Thoracic aorta endothelial cell (primary cell): ENCODE data around the gene PLRG1. TPM values are rescaled to one million over a fixed set of nuclear protein-coding genes. Genes with fewer than 3 reads are reported as not detected.

Source experiments
- small RNA-seq: library from RNA; depleted of rRNA; stranded (forward); fragments of <200 nt; gene quantifications from one replicate; pipeline ENCODE3, GENCODE V24; 2012
- total RNA-seq: library from RNA; depleted of rRNA; stranded (reverse); fragments of >200 nt; gene quantifications from 2 replicates; pipeline ENCODE4 v1.2.3, GENCODE V29; 2012

PLRG1 gene
- 88.2 and 99.6 TPM in 2 replicates for total RNA-seq

GRCh38 chr4:154549894-154550790, at the start of gene PLRG1:
Gene PLRG1, minus strand, starts transcription at chr4:154550400. Its CDS starts 92 bp downstream, at chr4:154550308.

DNA sequence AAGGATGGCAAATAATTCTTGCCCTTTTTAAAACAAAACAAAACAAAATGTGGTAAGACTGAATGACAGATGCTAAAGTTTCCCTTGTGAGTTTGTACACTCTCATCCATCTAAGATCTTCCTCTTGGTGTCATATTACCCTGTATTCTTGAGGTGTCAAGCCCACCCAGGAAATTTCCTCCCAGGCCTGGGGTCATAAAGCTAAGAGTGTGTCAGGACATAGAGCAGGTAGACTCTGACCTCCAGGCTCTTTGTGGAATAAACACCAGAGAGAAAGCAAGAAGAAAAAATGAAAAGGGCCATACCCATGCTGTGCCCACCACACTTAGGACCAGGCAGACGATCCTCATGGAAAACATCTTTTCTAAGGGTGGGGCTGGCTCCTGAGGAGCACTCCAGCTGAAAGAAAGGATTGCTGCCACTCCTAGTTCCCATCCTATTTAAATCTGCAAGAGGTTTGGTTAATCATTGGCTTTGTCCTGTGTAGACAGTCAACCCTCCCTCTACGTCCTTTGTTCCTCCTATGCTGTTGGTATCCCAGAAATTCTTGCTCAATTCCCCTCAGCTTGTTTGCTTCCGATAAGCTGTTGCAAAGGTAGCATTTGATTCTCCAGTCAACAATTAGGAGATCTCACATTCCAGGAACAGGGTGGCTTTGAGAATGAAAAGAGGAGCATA, 40.3 kb upstream of the PLRG1 start, which contains the start of gene FGA:
FGA (minus strand) TSS at position 414 of the 678 bp plus-strand sequence; CDS start at position 359, 55 bp downstream.

DNA sequence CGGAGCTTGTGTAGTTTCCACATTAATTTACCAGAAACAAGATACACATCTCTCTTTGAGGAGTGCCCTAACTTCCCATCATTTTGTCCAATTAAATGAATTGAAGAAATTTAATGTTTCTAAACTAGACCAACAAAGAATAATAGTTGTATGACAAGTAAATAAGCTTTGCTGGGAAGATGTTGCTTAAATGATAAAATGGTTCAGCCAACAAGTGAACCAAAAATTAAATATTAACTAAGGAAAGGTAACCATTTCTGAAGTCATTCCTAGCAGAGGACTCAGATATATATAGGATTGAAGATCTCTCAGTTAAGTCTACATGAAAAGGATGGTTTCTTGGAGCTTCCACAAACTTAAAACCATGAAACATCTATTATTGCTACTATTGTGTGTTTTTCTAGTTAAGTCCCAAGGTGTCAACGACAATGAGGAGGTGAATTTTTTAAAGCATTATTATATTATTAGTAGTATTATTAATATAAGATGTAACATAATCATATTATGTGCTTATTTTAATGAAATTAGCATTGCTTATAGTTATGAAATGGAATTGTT, 12.6 kb upstream of the PLRG1 start, which contains the start of gene FGB:
FGB (plus strand) TSS at position 315 of the 558 bp plus-strand sequence; CDS start at position 323, 8 bp downstream.

GRCh38 chr4:154491341-154492271, 58.6 kb downstream of the PLRG1 start, which contains the start of gene DCHS2:
Gene DCHS2, minus strand, starts transcription at chr4:154491799. Its CDS starts 444 bp downstream, at chr4:154491355.

Small RNA genes lying within 50 kb of the gene (small RNA-seq; reads per million reads assigned to genes)
- gene RNU6-1285P: not detected

Other genes starting within 250 kb of the PLRG1 start
- gene DCHS2, start 58.6 kb downstream of the PLRG1 start, total RNA-seq: under 0.01 TPM in 1 of 2 replicates, not detected in the other
- not detected in 2 replicates for gene FGB, start 12.6 kb upstream of the PLRG1 start, total RNA-seq
- not detected in 2 replicates for gene FGA, start 40.3 kb upstream of the PLRG1 start, total RNA-seq
- gene FGG, start 62.3 kb upstream of the PLRG1 start, total RNA-seq: not detected in 2 replicates
- gene LRAT, start 193.6 kb upstream of the PLRG1 start, total RNA-seq: not detected in 2 replicates
- gene RBM46, start 230.9 kb upstream of the PLRG1 start, total RNA-seq: not detected in 2 replicates